Islet of Langerhans (tissue), 1 donor: ENCODE data around the gene PARP2.
"Not testable (repeated sequence)": the region's sequence is repeated elsewhere in the genome, so short reads cannot be mapped to it uniquely, and the experiment has no call there.

ENCODE experiments used
- FAIRE-seq: peaks from one replicate; lab custom pipeline; 2011; peaks lifted over from hg19 to GRCh38; lab: Jason Lieb, UNC

PARP2 gene

GRCh38 chr14:20347747-20348146 is 4.3 kb downstream of the PARP2 start:
- no peak for FAIRE-seq

GRCh38 chr14:20350282-20350681 is 6.8 kb downstream of the PARP2 start:
- no peak for FAIRE-seq

DNA sequence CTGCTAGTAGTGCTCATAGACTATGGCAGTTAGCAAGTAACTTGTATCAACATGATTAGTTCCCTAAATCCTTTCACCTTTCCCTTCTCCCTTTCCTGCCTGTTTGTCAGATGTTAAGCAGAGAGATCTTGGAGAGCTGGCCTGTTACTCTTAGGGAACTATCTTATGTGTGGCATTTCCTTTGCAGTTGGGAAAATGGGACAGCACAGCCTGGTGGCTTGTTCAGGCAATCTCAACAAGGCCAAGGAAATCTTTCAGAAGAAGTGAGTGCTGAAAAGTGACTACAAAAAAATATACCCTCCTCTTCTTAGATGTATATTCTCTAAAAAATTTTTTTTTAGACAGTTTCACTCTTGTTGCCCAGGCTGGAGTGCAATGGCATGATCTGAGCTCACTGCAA is 7.4 kb downstream of the PARP2 start:
- FAIRE-seq: no peak

DNA sequence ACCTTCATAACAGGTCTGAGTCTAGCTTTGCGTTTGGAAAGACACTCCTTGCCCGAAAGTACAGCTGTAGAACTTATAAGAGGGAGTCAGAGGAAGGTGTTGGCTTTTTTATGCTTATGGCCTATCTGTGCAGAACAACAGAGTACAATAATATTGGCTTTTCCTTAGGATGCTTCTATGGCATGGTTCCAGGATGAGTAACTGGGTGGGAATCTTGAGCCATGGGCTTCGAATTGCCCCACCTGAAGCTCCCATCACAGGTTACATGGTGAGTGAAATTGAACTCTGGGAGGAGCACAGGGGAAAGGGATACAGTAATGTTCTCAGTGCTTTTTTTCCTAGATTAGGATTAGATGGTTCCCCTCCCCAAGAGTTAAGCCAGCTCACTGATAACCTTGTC is 13.0 kb downstream of the PARP2 start:
- no peak for FAIRE-seq

GRCh38 chr14:20358474-20358873 is 15.0 kb downstream of the PARP2 start:
- FAIRE-seq: not testable (repeated sequence)

DNA sequence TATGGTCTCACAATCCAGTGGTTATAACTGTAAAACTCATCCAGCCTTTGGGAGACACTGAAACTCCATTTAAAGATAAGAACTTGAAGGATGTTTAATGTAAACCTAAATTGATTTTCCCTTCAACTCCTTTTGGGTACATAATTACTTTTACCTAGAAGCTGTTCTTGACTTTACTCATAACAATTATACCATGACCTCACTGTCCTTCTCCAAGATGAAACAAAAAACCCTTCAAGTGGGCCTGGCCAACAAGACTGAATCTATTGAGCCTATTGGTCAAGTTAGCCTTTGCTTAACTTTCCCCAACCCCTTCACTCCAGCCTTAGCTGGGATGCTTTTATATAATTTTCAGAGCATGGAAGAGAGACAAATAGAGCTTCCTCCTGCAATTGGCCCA is 22.5 kb downstream of the PARP2 start:
- no peak for FAIRE-seq

GRCh38 chr14:20372796-20373195 is 29.4 kb downstream of the PARP2 start:
- FAIRE-seq: no peak

- no peak for FAIRE-seq
Measured at GRCh38 chr14:20375471-20375870, 32.0 kb downstream of the PARP2 start.

DNA sequence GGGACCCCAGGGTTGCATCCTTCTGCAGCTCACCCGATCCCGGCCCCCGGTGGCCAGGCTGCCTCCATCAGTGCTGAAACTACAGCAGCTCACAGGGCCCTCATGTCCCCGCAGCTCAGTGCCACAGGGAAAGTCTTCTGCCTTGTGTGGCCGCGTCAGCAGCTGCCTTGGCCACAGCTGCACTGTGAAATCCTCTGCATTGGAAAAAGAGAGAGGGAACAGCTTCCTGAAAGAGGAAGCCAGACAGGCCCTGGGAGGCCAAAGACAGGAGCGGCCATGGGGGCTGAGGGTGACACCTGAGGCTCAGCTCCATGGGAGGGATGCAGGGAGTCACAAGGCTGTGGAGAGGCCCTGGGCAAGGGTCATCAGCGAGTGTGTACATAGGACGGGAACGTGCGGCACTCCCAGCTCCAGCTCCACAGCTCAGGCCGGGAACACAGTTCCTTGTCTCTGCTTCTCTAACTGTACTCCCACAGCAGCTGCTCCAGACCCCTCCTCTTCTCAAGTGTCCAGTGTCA is 32.7 kb downstream of the PARP2 start:
- FAIRE-seq: no peak

GRCh38 chr14:20377171-20377570 is 33.7 kb downstream of the PARP2 start:
- FAIRE-seq: no peak

GRCh38 chr14:20379743-20380142 is 36.3 kb downstream of the PARP2 start:
- FAIRE-seq: no peak

DNA sequence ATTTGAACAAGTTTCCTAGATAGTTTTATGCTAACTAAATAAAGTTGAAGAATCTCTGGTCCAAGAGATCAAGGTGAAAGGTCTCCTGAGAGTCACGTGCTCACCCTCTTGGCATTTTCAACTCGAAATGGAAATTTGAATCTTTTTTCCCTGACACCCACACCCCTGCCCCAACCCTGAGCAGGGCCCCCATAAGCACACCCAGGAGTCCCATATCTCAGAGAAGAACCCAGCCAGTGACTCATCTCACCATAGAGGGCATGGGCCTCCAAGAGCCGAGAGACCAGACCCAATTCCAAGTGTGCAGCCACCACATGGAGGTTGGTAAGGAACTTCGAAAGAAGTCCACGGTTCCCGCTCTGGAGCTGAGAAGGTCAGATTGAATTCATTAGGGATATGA is 37.2 kb downstream of the PARP2 start:
- no peak for FAIRE-seq

- FAIRE-seq: no peak
Measured at GRCh38 chr14:20381341-20381740, 37.9 kb downstream of the PARP2 start.

GRCh38 chr14:20382526-20382925 is 39.1 kb downstream of the PARP2 start:
- no peak for FAIRE-seq

GRCh38 chr14:20383032-20383431 is 39.6 kb downstream of the PARP2 start:
- FAIRE-seq: no peak

- no peak for FAIRE-seq
Measured at GRCh38 chr14:20383636-20384035, 40.2 kb downstream of the PARP2 start.

DNA sequence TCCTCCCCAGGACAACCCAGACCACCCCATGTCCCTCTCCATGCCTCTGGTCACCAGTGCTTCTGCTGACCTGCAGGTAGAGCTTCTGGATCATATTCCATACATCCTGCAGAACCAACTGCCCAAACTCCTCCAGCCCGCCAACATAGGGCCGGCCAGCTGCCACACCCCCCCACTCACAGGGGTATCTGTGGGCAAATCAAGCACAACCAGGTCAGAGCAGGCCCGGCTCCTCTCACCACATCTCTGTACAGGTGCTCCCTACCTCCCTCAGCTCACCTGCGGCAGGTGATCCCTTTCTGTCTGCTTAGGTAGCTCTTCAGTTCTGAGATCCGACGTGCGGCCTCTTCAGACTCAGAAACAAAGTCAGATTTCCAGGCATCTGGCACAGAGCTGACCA is 40.9 kb downstream of the PARP2 start:
- no peak for FAIRE-seq

GRCh38 chr14:20384886-20385285 is 41.5 kb downstream of the PARP2 start:
- FAIRE-seq: no peak

DNA sequence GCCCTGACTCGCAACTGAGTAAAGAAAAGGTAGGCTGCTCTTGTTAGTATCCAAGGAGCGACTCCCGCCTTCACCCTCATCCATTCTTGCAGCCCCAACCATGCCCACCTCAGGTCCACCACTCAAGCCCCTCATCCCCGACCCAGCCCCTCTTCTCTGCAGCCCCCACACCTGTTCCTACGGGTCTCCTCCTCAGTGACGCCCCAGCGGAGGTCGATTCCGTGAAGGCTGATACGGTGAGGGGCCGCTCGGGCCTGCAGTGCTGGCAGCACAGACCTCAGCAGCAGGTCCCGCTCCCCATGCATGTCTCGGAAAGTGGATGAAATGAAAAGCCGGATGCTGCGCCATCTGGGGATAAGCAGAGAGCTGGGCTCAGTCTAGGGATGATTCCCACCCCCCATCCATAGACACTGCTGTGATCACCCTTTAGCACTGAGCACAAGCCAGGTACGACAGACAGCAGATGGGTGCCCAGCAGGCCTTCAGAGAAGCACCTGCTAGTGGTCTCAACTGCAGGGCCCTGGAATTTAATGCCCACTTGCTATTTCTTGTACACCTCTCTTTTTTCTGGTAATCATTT is 42.9 kb downstream of the PARP2 start:
- FAIRE-seq: no peak

GRCh38 chr14:20387576-20387975 is 44.1 kb downstream of the PARP2 start:
- FAIRE-seq: no peak

DNA sequence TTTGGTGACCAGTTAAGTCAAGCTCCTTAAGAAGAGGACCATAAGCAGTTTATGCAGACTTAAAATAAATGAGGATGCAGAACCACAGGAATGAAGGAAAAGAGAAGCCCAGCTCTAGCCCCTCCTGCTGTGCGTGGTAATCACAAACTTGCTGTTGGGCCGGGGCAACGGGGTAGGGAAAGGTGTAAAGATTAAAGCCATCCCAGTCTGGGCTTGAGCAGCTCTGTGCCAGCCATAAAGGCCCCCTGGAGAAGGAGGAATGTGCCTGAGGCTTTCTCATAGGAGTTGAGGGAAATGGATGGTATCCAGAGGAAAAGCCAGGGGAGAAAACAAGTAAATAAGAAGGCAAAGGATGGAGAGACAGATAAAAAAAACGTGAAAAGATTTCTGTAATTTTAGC is 44.7 kb downstream of the PARP2 start:
- no peak for FAIRE-seq

- no peak for FAIRE-seq
Measured at GRCh38 chr14:20391505-20391904, 48.1 kb downstream of the PARP2 start.

DNA sequence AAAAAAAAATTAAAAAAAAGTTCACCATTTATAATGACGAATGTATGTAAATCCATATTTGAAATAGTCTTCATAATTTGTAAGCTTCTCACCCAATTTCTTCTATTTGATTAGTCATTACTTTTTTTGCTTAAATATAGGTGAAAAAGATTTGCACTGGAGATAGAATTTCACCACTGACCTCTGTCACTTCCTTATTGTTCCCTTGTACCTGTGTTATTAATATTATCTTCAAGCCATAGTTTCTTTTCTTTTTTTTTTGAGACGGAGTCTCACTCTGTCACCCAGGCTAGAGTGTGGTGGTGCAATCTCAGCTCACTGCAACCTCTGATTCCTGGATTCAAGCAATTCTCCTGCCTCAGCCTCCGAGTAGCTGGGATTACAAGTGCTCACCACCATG is 54.1 kb downstream of the PARP2 start:
- no peak for FAIRE-seq

GRCh38 chr14:20400589-20400964 is 57.1 kb downstream of the PARP2 start:
- FAIRE-seq: peak; percentile 72
